Pons (tissue), 1 donor: ENCODE results near the gene CCL23.
"Not testable (repeated sequence)": the region's sequence is repeated elsewhere in the genome, so short reads cannot be mapped to it uniquely, and the experiment has no call there.

Experiments
- DNase-seq: peaks from one replicate; pipeline ENCODE4 v3.0.0-alpha.2; 2016; ENCODE audit warnings: low spot score

The CCL23 gene

DNA sequence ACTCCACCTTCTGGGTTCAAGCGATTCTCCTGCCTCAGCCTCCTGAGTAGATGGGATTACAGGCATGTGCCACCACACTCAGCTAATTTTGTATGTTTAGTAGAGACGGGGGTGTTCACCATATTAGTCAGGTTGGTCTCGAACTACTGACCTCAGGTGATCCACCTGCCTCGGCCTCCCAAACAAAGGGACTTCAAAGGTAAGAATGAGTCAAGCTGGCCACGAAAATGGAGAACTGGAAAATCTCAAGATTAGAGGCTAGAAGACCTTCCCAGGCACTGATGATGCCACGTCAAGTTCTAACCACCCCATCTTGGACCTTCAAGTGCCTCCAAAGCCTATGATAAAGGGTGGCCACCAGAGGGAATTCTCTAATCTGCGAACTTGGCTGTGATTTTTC is 15.1 kb downstream of the CCL23 start:
- no peak for DNase-seq

DNA sequence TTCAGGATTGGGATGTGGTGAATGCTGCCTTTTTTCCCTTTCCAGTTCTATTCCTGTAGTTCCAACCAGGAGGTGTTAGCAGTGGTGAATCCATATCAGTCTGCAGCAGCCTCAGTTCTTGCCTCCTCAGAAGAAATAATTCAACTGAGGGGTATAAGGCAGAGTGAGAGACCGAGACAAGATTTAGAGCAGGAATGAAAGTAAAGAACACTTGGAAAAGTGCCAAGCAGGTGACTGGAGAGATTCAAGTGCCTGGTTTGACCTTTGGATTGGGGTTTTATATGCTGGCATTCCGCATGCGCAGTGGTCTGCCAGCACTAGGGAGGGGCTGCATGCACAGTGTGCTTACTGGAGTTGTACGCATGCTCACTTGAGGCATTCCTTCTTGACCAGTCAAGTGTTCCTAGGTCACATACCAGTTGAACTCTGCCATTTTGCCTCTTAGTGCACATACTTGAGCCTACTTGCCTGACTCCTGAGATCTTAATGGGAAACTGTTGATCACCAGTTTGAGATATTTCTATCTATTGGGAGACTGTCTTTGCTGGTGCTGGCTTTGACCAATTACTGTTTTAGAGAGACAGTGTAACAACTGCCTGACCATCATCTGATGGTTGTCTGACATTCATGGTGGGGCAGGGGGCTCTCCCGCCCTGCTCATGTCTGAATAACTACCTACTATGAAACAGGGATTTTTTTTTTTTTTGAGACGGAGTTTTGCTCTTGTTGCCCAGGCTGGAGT is 15.7 kb downstream of the CCL23 start:
- no peak for DNase-seq

- DNase-seq: no peak
Observed at GRCh38 chr17:36001110-36001771, 16.5 kb downstream of the CCL23 start, which contains the start of gene CCL15. Gene CCL15 (minus strand): TSS chr17:36001553. CDS start chr17:36001492, 61 bp downstream.

DNA sequence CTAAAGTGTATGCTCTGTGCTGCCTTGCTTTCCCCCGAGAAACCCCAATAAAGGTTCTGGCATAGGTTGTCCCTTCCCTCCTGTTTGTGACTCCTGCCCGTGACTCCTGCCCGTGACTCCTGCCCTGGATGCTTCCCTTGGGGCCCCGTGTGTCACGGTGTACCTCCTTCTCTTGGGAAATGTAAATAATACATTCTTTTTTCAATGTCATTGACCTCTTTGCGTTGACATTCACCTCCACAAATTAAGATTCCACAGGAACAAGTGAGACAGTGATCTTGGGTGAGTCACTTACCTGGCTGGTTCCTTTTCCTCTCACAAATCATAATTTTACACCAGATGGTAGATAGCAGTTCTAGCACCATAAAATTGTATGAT is 17.1 kb downstream of the CCL23 start:
- no peak for DNase-seq

GRCh38 chr17:35998756-35999155 is 19.0 kb downstream of the CCL23 start:
- no peak for DNase-seq

DNA sequence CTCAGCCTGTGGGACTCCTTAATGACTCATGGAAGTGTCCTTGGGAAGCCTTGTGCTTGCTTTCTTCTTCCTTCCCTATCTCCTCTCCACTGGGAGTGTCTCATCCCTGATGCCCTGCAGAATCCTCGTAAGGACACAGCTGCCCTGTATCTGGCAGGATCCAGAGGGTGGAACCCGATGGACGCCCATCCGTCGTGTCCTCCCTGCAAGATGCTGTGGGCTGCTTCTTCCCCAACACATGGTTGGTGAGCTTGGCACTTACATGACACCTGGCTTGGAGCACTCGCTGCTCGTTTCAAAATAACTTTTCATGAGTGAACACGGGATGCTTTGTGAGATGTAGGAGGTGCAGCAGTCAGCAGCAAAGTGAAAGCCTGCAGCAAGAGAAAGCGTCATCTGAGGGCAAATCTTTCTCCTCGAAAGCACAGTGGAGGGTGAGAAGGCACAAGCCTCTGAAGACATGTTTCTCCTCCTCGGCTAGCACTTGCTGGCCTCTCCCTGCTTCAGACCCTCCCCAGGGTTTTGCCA is 19.7 kb downstream of the CCL23 start:
- DNase-seq: no peak

DNA sequence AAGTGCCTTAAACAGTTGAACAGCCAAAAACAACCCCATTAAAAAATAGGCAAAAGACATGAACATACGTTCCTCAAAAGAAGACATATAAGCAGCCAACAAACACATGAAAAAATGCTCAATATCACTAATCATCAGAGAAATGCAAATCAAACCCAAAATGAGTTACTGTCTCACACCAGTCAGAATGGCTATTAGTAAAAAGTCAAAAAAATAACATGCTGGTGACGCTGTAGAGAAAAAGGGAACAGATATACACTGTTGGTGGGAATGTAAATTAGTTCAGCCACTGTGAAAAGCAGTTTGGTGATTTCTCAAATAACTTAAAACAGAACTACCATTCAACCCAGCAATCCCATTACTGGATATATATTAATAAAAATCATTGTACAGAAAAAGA is 22.4 kb downstream of the CCL23 start:
- DNase-seq: not testable (repeated sequence)

DNA sequence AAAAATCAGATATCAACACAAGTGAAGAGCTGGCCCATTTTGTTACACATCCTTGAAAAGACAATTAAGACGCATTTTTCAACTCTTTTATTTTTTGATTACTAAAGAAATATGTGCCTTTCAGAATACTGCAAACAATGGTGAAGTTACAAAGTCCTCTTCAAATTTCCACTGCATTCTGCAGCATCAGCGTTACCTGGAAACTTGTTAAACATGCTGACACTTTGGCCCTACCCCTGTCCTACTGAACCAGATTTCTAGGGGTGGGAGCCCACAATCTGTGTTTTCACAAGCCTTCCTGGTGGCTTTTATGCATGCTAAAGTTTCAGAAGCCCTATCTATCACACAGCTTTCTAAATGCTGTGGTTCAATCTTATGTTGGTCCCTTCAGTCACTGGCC is 26.7 kb downstream of the CCL23 start:
- DNase-seq: no peak

DNA sequence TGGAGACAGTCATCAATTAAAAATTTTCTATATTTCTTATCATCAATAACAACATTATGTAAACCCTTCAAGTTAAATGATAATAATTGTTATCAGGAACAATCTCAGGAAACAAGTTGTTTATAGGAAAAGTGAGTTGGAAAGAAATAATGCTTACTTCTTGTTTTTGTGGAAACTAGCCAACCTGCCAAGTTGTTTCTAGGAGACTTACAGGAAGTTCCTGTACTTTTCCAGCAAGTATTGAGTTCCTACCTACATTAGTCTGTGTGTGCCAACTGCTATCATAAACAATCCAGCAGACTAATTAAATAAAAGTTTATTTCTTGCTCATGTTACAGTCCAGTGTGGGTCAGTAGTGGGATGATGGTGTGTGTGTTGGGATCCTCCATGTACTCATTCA is 29.6 kb downstream of the CCL23 start:
- DNase-seq: no peak

GRCh38 chr17:35986643-35987042 is 31.1 kb downstream of the CCL23 start, which contains the start of gene CCL14:
Gene CCL14 (minus strand): TSS chr17:35986729. CDS start chr17:35986649, 80 bp downstream.
- no peak for DNase-seq

GRCh38 chr17:35984140-35984539 is 33.6 kb downstream of the CCL23 start:
- no peak for DNase-seq

- DNase-seq: no peak
Observed at GRCh38 chr17:35982409-35983191, 35.2 kb downstream of the CCL23 start.

DNA sequence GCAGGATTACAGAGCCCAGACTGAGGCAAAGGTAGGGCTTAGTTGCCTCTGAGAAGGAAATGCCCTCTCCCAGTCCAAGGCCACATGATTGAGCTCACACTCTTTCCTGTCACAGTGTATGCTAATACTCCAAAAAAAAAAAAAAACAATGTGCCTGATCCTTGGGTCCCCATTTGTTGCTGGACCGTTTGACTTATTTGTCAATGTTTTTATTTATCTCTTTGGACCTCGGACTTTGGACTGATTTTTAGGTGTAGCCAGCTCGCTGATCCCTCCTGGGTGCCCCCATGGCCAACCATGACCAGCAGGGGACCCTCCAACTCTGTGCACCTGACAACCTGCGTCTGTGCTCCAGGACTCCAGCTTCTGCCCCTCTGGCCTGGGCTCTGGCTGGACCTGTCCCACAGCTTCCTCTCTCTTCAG is 35.9 kb downstream of the CCL23 start:
- no peak for DNase-seq

DNA sequence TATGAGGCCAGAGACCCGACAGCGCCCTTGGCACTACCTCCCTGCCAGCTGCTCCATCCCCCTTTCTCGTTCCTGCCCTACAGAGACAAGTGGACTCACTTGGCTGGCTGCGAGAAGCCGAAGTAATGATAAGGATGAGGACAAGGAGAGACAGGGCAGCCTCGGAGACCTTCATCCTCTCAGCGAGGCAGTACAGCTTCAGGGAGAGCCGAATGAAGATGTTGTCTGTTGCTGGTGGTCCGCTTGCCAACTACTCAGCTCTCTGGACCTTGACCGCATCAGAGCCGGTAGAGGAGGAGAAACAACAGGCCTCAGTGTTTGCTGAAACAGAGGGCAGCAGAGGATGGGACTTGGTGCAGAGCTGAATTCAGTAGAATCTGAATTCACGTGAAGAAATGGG is 36.5 kb downstream of the CCL23 start, which contains the start of gene CCL16:
TSS of gene CCL16 (minus strand) at position 252 of the 400 bp plus-strand sequence. CDS start at position 175, 77 bp downstream.
- DNase-seq: no peak

- DNase-seq: no peak
Observed at GRCh38 chr17:35978346-35978745, 39.4 kb downstream of the CCL23 start.

- DNase-seq: no peak
Observed at GRCh38 chr17:35977509-35977908, 40.3 kb downstream of the CCL23 start.

- DNase-seq: no peak
Observed at GRCh38 chr17:35973333-35974260, 44.2 kb downstream of the CCL23 start.

DNA sequence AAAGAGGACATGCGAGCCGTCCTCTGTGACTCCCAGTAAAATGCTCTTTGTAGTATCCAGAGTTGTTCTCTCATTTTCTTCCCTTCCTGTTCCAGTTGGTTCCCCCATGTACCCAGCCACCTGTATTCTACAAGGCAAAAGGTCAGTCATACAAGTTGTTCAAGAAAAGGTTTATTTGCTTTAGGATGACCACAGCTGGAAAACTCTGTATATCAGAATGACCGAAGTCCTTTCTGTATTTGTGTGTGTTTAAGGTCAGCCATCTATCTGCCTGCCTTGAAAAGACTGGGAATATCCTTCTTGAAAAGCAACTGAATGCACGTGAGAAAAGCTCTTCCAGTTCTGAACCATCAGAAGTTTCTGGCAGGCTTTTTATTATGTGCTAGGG is 44.8 kb downstream of the CCL23 start:
- DNase-seq: no peak

DNA sequence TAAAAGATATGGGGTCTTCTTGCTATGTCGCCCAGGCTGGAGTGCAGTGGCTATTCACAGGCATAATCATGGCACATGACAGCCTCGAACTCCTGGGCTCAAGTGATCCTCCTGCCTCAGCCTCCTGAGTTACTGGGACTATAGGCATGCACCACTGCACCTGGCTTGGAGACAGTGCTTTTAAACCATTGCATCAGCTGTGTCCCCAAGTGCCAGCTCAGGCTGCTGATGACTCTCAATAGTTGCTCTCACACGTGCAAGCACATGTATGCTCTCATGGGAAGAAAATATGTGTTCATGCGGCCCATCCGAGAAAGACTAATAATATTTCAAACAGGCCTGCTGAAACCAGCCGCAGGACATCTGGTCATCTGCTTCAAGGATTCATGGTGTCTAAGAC is 45.2 kb downstream of the CCL23 start:
- no peak for DNase-seq

DNA sequence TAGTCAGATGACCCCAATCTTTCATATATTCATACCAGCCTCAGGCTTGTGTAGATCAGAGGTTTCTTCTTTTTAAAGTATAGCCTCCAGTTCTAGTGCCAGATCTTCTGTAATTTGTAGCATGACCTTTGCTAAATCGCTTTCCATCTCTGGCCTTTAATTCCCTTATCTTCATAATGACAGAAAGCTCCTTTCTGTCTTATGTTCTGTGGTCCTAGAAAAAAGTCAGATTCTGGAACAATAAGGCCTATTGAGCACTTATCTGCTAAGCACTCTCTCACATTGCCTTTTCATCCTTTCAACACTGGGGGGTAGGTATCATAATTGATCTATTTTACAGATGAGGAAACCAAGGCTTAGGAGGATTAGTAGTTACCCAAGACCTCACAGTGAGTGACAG is 45.7 kb downstream of the CCL23 start:
- no peak for DNase-seq
